Activated naive CD8-positive, alpha-beta T cell (primary cell): Measurements from ENCODE around the gene TNPO3.
"Not testable (repeated sequence)": the region's sequence is repeated elsewhere in the genome, so short reads cannot be mapped to it uniquely, and the experiment has no call there.

Experiments used
- H3K27ac Mint-ChIP-seq: one replicate; pipeline ENCODE4 v1.8.0; 2021; ENCODE audit warnings: mixed read lengths
- H3K27me3 Mint-ChIP-seq: one replicate; pipeline ENCODE4 v1.8.0; 2021; ENCODE audit warnings: mixed read lengths
- H3K36me3 Mint-ChIP-seq: one replicate; pipeline ENCODE4 v1.8.0; 2021; ENCODE audit warnings: mixed read lengths
- H3K4me1 Mint-ChIP-seq: one replicate; pipeline ENCODE4 v1.8.0; 2021; ENCODE audit warnings: low read depth, mixed read lengths
- H3K4me3 Mint-ChIP-seq: one replicate; pipeline ENCODE4 v1.8.0; 2021; ENCODE audit warnings: mild to moderate bottlenecking, mixed read lengths
- H3K9me3 Mint-ChIP-seq: one replicate; pipeline ENCODE4 v1.8.0; 2021; ENCODE audit warnings: low read depth, mixed read lengths

The TNPO3 gene

GRCh38 chr7:129078455-129078854, 23.5 kb upstream of the TNPO3 start:
- Mint-ChIP-seq H3K4me3 (no peak overlapping the region), H3K9me3 (no peaks in the 10 kb centered on the region), H3K4me1 (no peaks in the 10 kb centered on the region), H3K27ac (no peak overlapping the region), H3K27me3 (no peaks in the 10 kb centered on the region), H3K36me3 (no peaks in the 10 kb centered on the region)

GRCh38 chr7:129076886-129077285, 22.0 kb upstream of the TNPO3 start:
- Mint-ChIP-seq H3K4me1 (no peaks in the 10 kb centered on the region), H3K9me3 (no peaks in the 10 kb centered on the region), H3K4me3 (no peak overlapping the region), H3K36me3 (no peaks in the 10 kb centered on the region), H3K27me3 (no peaks in the 10 kb centered on the region), H3K27ac (no peak overlapping the region)

GRCh38 chr7:129074994-129075393, 20.1 kb upstream of the TNPO3 start:
- Mint-ChIP-seq H3K27me3 (no peaks in the 10 kb centered on the region), H3K27ac (no peak overlapping the region), H3K9me3 (no peaks in the 10 kb centered on the region), H3K4me3 (no peak overlapping the region), H3K4me1 (no peaks in the 10 kb centered on the region), H3K36me3 (no peaks in the 10 kb centered on the region)

- no peaks in the 10 kb centered on the region for H3K4me1 Mint-ChIP-seq
- H3K4me3 Mint-ChIP-seq, result no peak overlapping the region
- no peak overlapping the region for H3K27ac Mint-ChIP-seq
- H3K9me3 Mint-ChIP-seq, result no peaks in the 10 kb centered on the region
- peaks cover under 1% of the 10 kb centered on the region for H3K27me3 Mint-ChIP-seq
- H3K36me3 Mint-ChIP-seq, result no peaks in the 10 kb centered on the region
These were observed 19.5 kb upstream of the TNPO3 start for GRCh38 chr7:129074361-129074871.

GRCh38 chr7:129073738-129074137, 18.8 kb upstream of the TNPO3 start:
- H3K9me3 Mint-ChIP-seq, result no peaks in the 10 kb centered on the region
- H3K4me3 Mint-ChIP-seq, result no peak overlapping the region
- H3K4me1 Mint-ChIP-seq, result no peaks in the 10 kb centered on the region
- peaks cover 4% of the 10 kb centered on the region for H3K27me3 Mint-ChIP-seq
- no peaks in the 10 kb centered on the region for H3K36me3 Mint-ChIP-seq
- H3K27ac Mint-ChIP-seq, result no peak overlapping the region

GRCh38 chr7:129073204-129073603, 18.3 kb upstream of the TNPO3 start:
- no peak overlapping the region for H3K4me3 Mint-ChIP-seq
- no peaks in the 10 kb centered on the region for H3K9me3 Mint-ChIP-seq
- no peaks in the 10 kb centered on the region for H3K4me1 Mint-ChIP-seq
- H3K27me3 Mint-ChIP-seq, result peaks cover 4% of the 10 kb centered on the region
- H3K27ac Mint-ChIP-seq, result no peak overlapping the region
- no peaks in the 10 kb centered on the region for H3K36me3 Mint-ChIP-seq

GRCh38 chr7:129072479-129073011, 17.6 kb upstream of the TNPO3 start:
- H3K9me3 Mint-ChIP-seq, result no peaks in the 10 kb centered on the region
- H3K4me1 Mint-ChIP-seq, result no peaks in the 10 kb centered on the region
- no peak overlapping the region for H3K4me3 Mint-ChIP-seq
- no peak overlapping the region for H3K27ac Mint-ChIP-seq
- H3K36me3 Mint-ChIP-seq, result no peaks in the 10 kb centered on the region
- peaks cover 4% of the 10 kb centered on the region for H3K27me3 Mint-ChIP-seq

GRCh38 chr7:129069021-129069420, 14.1 kb upstream of the TNPO3 start:
- H3K36me3 Mint-ChIP-seq, result no peaks in the 10 kb centered on the region
- H3K4me1 Mint-ChIP-seq, result no peaks in the 10 kb centered on the region
- H3K4me3 Mint-ChIP-seq, result no peak overlapping the region
- H3K27ac Mint-ChIP-seq, result no peak overlapping the region
- H3K27me3 Mint-ChIP-seq, result peaks cover 4% of the 10 kb centered on the region
- no peaks in the 10 kb centered on the region for H3K9me3 Mint-ChIP-seq

GRCh38 chr7:129067943-129068548, 13.1 kb upstream of the TNPO3 start:
- no peak overlapping the region for H3K4me3 Mint-ChIP-seq
- H3K4me1 Mint-ChIP-seq, result no peaks in the 10 kb centered on the region
- H3K9me3 Mint-ChIP-seq, result no peaks in the 10 kb centered on the region
- no peak overlapping the region for H3K27ac Mint-ChIP-seq
- no peaks in the 10 kb centered on the region for H3K36me3 Mint-ChIP-seq
- H3K27me3 Mint-ChIP-seq, result peaks cover 4% of the 10 kb centered on the region

GRCh38 chr7:129067132-129067561, 12.2 kb upstream of the TNPO3 start:
- not testable (repeated sequence) for H3K9me3 Mint-ChIP-seq, H3K4me1 Mint-ChIP-seq, H3K4me3 Mint-ChIP-seq, H3K27me3 Mint-ChIP-seq, H3K27ac Mint-ChIP-seq, H3K36me3 Mint-ChIP-seq

- no peaks in the 10 kb centered on the region for H3K36me3 Mint-ChIP-seq
- no peak overlapping the region for H3K4me3 Mint-ChIP-seq
- no peaks in the 10 kb centered on the region for H3K9me3 Mint-ChIP-seq
- peaks cover 4% of the 10 kb centered on the region for H3K27me3 Mint-ChIP-seq
- H3K4me1 Mint-ChIP-seq, result no peaks in the 10 kb centered on the region
- H3K27ac Mint-ChIP-seq, result no peak overlapping the region
These were observed 11.6 kb upstream of the TNPO3 start for GRCh38 chr7:129066290-129067131.

GRCh38 chr7:129055861-129056464, 1.1 kb upstream of the TNPO3 start:
- Mint-ChIP-seq H3K4me1 (peaks cover 29% of the 10 kb centered on the region), H3K27me3 (no peaks in the 10 kb centered on the region), H3K4me3 (peak overlapping the region; percentile 99), H3K27ac (peak overlapping the region; percentile 100), H3K36me3 (no peaks in the 10 kb centered on the region), H3K9me3 (no peaks in the 10 kb centered on the region)

- Mint-ChIP-seq H3K9me3 (no peaks in the 10 kb centered on the region), H3K4me3 (peak overlapping the region; percentile 99), H3K4me1 (peaks cover 35% of the 10 kb centered on the region), H3K36me3 (peaks cover 3% of the 10 kb centered on the region), H3K27me3 (no peaks in the 10 kb centered on the region), H3K27ac (peak overlapping the region; percentile 100)
These were observed 444 bp upstream of the TNPO3 start for GRCh38 chr7:129055294-129055816.

GRCh38 chr7:129053938-129054437, 923 bp downstream of the TNPO3 start:
- H3K4me1 Mint-ChIP-seq, result peaks cover 44% of the 10 kb centered on the region
- no peaks in the 10 kb centered on the region for H3K27me3 Mint-ChIP-seq
- peak overlapping the region; percentile 99 for H3K4me3 Mint-ChIP-seq
- H3K27ac Mint-ChIP-seq, result peak overlapping the region; percentile 100
- H3K9me3 Mint-ChIP-seq, result no peaks in the 10 kb centered on the region
- peaks cover 9% of the 10 kb centered on the region for H3K36me3 Mint-ChIP-seq

- Mint-ChIP-seq H3K4me1 (peaks cover 54% of the 10 kb centered on the region), H3K27me3 (no peaks in the 10 kb centered on the region), H3K9me3 (no peaks in the 10 kb centered on the region), H3K27ac (no peak overlapping the region), H3K36me3 (peaks cover 11% of the 10 kb centered on the region), H3K4me3 (peak overlapping the region; percentile 99)
These were observed 2.5 kb downstream of the TNPO3 start for GRCh38 chr7:129052441-129052840.
